ENCODE measurements around the gene WDR6. TPM values are rescaled to one million over a fixed set of nuclear protein-coding genes. Genes with fewer than 3 reads are reported as not detected.
A peak's percentile ranks its signal among the peaks of the same experiment; 100 is the strongest.

Gene WDR6
- polyA plus RNA-seq, 2 of the 4 experiments (the other 2 are of a cell fraction), result 64.2 to 99.6 TPM

DNA sequence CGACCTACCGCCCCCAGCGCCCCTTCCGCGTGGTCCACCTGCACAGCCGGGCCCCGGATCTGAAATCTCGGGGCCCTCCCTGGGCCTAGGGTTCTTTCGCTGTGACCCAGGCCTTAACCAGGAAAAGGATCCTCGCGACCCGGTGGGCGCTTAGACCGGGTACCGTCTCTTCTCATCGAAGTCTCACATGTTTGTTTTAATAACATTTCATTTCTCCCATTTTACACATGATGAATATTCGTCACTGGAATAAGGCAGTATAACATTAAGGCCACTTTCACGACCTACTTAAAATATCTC lies 11.5 kb downstream of the WDR6 start:
- WGBS (ENCODE audit: missing lambda C conversion rate), result 4% methylated on average over 9 of the region's 18 CpGs
- ATAC-seq, result no peak
- TF ChIP-seq NFE2L2 (conservative IDR thresholded peaks at IDR 0.05; ENCODE audit: low read length) (no peak), JUN (IDR thresholded peaks at IDR 0.05) (0 out of 5 replicates have a peak, but pooled peaks have one; percentile 17 to 49), BCL3 (IDR thresholded peaks at IDR 0.05) (no peak), MAX (IDR thresholded peaks at IDR 0.05) (no peak), RFX5 (IDR thresholded peaks at IDR 0.05) (no peak), GATA3 (IDR thresholded peaks at IDR 0.05; ENCODE audit: borderline replicate concordance) (no peak), PHF8 (IDR thresholded peaks at IDR 0.05; ENCODE audit: borderline replicate concordance, low read depth) (peak; percentile 8), CHD2 (IDR thresholded peaks at IDR 0.05; ENCODE audit: low read length, partially characterized antibody) (no peak)
- TF ChIP-seq, protein P1, sequence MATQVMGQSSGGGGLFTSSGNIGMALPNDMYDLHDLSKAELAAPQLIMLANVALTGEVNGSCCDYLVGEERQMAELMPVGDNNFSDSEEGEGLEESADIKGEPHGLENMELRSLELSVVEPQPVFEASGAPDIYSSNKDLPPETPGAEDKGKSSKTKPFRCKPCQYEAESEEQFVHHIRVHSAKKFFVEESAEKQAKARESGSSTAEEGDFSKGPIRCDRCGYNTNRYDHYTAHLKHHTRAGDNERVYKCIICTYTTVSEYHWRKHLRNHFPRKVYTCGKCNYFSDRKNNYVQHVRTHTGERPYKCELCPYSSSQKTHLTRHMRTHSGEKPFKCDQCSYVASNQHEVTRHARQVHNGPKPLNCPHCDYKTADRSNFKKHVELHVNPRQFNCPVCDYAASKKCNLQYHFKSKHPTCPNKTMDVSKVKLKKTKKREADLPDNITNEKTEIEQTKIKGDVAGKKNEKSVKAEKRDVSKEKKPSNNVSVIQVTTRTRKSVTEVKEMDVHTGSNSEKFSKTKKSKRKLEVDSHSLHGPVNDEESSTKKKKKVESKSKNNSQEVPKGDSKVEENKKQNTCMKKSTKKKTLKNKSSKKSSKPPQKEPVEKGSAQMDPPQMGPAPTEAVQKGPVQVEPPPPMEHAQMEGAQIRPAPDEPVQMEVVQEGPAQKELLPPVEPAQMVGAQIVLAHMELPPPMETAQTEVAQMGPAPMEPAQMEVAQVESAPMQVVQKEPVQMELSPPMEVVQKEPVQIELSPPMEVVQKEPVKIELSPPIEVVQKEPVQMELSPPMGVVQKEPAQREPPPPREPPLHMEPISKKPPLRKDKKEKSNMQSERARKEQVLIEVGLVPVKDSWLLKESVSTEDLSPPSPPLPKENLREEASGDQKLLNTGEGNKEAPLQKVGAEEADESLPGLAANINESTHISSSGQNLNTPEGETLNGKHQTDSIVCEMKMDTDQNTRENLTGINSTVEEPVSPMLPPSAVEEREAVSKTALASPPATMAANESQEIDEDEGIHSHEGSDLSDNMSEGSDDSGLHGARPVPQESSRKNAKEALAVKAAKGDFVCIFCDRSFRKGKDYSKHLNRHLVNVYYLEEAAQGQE (IDR thresholded peaks at IDR 0.05), result no peak
- TF ChIP-seq, protein P2, sequence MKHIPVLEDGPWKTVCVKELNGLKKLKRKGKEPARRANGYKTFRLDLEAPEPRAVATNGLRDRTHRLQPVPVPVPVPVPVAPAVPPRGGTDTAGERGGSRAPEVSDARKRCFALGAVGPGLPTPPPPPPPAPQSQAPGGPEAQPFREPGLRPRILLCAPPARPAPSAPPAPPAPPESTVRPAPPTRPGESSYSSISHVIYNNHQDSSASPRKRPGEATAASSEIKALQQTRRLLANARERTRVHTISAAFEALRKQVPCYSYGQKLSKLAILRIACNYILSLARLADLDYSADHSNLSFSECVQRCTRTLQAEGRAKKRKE (CRISPR knock-in tag; IDR thresholded peaks at IDR 0.05; ENCODE audit: low read depth), result no peak
- TF ChIP-seq, protein P3, sequence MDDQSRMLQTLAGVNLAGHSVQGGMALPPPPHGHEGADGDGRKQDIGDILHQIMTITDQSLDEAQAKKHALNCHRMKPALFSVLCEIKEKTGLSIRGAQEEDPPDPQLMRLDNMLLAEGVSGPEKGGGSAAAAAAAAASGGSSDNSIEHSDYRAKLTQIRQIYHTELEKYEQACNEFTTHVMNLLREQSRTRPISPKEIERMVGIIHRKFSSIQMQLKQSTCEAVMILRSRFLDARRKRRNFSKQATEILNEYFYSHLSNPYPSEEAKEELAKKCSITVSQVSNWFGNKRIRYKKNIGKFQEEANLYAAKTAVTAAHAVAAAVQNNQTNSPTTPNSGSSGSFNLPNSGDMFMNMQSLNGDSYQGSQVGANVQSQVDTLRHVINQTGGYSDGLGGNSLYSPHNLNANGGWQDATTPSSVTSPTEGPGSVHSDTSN (IDR thresholded peaks at IDR 0.05), result no peak
- no peak for FAIRE-seq
- DNase-seq (ENCODE audit: low read depth in 1 of 2, low spot score in 1 of 2), result no peak
- ChIA-PET POLR2A (interaction anchor here (0.7 to 3.3 kb wide), 2 partner anchors 12 to 75 kb away, joined by 3 to 26 read pairs; partner anchors contain the start of genes QRICH1 and WDR6), CTCF (interaction anchor here (8.1 to 30.1 kb wide), 2 partner anchors 11 to 27 kb away, joined by 65 to 385 read pairs; partner anchors contain the start of genes P4HTM and WDR6)
- peak overlapping the region; percentile 84 for H3K4me3 ChIP-seq
- H3K27ac ChIP-seq, result peak overlapping the region; percentile 83 to 93
- H3K4me1 ChIP-seq, result peaks cover 25% of the 10 kb centered on the region
- no peaks in the 10 kb centered on the region for H3K9me3 ChIP-seq
- peak overlapping the region; percentile 73 for H3K4me2 ChIP-seq

DNA sequence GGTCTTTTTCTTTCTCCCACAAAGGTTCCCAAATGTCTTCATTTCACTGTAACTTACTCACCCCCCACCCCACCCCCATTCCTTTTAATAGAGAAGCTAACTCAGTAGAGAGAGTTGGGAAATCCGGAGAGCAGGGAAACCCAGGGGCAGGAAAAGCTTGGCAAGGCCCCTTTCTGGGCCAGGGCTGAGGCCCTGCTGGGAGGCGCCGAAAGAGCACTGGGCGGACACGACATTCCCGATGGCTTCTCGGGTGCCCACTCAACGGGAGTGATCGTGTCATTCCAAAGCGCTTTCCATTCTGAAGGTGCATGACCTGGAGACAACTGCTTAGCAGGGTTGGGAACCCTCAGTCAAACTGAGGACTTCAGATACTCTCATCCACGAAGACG lies 12.7 kb downstream of the WDR6 start:
- ATAC-seq (no peak), DNase-seq (ENCODE audit: low read depth in 1 of 2, low spot score in 1 of 2) (no peak), FAIRE-seq (no peak)
- peak overlapping the region; percentile 73 for H3K4me2 ChIP-seq
- CTCF ChIA-PET, result interaction anchor here (0.8 to 30.1 kb wide), 6 partner anchors 8 to 29 kb away, joined by 3 to 385 read pairs (median 14); partner anchors contain the start of genes P4HTM and WDR6
- H3K27ac ChIP-seq, result peak overlapping the region; percentile 86 to 100
- POLR2A ChIA-PET, result interaction anchor here (0.6 to 4.6 kb wide), 7 partner anchors 8 to 319 kb away, joined by 3 to 57 read pairs (median 14); partner anchors contain the start of genes IMPDH2, P4HTM, QRICH1 and WDR6
- 27% methylated on average over 5 of the region's 12 CpGs for WGBS (ENCODE audit: missing lambda C conversion rate)
- H3K9me3 ChIP-seq, result no peaks in the 10 kb centered on the region
- TF ChIP-seq MAX (IDR thresholded peaks at IDR 0.05) (peak; percentile 20; the same call in 1 of the 2 replicates), MYC (IDR thresholded peaks at IDR 0.05; ENCODE audit: borderline replicate concordance, low read length) (no peak)
- H3K4me1 ChIP-seq, result peaks cover 28% of the 10 kb centered on the region
- H3K4me3 ChIP-seq, result peak overlapping the region; percentile 76
